Right renal cortex interstitium (tissue), 3 donors: Measurements from ENCODE around the gene NRG3. TPM values are rescaled to one million over a fixed set of nuclear protein-coding genes. Genes with fewer than 3 reads are reported as not detected.
"Not testable (repeated sequence)": the region's sequence is repeated elsewhere in the genome, so short reads cannot be mapped to it uniquely, and the experiment has no call there.

Experiments used
- DNase-seq, 3 donors: peaks; one replicate each; pipeline ENCODE4 v3.0.0-alpha.2; 2013; ENCODE audit warnings: low read depth in 3 of 3, low spot score in 2 of 3
- polyA plus RNA-seq, 3 donors: library from polyadenylated mRNA; unstranded; fragments of 120-200 nt; gene quantifications; one replicate each; pipeline ENCODE4 v1.2.1, GENCODE V29; 2013; ENCODE audit not compliant: insufficient read length in 3 of 3

Gene NRG3
- polyA plus RNA-seq, 3 donors = 12.6 to 15.6 (median 15.0) TPM

DNA sequence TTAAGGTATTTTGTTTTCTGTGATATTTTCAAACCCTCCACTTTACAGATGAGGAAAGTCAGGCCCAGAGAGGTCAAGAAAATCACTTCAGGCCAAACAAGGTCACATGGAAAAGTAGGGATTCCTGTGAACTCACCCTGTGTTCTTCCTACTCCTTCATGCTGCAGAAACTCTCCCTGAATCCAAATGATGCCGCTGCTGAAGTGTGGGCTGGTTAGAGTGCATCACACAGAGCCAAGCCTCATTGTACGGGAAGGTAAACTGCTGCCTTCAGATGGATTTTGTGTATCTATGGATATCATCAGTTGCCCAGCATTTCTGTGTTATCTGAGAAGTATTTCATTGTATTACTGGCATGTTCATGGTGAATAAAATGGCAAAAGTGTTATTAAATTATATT, 75.4 kb downstream of the NRG3 start:
- DNase-seq = no peak

DNA sequence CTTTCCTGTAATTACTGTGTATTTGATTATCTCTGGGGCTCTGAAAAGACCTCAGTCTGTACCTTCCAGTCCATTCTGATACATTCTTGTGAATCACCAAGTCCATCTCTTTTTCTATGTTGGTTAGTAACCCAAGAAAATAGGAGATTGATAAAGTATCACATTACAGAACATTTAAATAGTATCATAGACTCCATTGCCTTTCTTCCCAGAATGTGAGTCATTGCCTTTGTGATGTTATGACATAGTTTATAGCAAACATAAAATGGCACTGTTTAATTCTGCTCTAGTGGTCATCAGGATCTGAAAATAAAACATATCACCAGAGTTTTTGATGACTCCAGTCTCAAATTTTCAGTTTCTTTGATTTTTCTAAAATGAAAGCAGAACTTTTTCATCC, 78.4 kb downstream of the NRG3 start:
- DNase-seq = no peak

GRCh38 chr10:81957976-81958375, 83.0 kb downstream of the NRG3 start:
- no peak for DNase-seq

- DNase-seq = no peak
These were observed 84.0 kb downstream of the NRG3 start for GRCh38 chr10:81959016-81959415.

DNA sequence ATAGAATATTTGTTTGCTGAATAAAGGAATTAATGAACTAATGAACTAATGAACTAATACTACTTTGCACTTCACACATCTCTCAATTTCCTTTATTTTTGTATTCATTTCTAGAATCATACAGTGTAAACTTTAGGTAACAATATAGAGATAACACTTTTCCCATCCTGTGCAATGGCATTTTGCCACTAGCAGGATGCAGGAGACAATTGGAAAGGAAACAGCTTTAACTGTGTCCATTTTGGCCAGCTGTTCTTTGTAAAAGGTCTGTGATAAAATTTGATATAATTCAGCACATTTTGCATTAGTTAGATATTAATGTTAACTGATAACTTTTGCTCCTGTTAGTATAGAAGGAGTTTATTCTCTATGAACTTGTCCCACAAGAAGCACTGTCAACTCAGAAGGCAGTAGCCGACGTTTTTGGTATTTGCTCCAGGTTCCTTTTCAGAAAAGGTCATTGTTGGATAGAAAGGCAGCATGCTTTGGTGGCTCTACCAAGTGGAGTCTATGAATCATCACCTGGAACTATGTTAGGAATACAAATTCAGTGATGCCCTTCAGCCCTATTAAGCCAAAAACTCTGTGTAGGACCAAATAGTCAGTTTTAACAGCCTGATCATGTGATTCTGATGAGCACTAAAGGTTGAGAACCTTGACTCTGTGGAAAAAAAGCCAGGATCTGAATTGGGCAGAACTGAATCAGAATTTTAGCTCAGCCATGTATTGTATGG, 86.6 kb downstream of the NRG3 start:
- DNase-seq = no peak

DNA sequence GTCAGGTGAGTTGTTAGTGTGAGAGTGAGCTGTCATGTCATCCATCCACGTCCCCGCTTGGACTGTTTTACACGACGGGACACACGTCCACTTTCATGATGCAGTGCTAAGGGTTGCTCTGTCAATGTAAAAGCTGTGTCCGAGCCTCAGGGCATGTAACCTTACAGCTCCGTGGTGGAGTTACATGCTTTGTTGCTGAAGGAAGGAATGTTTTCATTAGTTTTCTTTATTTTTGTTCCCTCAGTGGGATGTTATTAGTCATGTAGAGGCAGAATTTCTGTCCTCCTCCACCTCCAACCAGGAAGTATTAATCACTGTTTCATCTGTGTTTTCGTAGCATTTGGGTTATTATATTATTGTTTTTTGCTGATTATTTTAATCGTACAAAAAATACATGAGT, 88.6 kb downstream of the NRG3 start:
- no peak for DNase-seq

DNA sequence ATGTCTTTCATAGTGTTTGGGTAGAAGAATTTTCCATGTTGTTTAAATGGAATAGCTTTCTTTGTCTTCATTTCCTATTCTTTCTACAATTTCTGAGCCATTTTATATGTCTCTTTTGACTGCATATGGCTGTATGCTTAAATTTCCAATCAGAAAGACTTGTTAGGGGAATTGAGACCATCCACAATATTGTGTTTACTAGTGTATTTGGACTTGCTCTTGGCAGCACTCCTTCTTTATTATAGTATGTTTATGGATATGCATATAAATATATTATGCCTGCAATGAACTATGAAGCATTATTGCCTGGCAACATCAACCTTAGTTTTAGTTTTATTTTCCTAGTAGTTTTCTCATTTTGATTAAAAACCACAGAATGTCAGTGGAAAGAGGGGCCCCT, 92.7 kb downstream of the NRG3 start:
- DNase-seq = no peak

DNA sequence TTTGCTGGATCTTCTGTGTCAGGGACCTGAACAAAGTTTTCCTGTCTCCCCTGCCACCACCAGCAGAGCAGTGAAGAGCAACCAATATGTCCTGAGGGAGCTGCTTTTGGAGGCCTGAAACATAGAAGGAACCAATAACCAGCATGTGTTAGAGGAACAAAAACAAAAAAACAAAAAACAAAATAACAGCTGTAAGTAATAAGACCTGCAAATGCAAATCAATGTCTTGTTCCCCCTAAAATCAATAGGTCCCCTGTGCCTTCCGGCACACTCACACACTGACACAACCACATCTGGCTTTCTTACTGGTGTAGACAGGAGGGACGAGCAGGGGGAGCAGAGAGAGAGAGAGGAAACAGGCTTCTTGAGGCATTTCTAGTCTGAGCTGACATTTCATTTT, 94.1 kb downstream of the NRG3 start:
- no peak for DNase-seq

DNA sequence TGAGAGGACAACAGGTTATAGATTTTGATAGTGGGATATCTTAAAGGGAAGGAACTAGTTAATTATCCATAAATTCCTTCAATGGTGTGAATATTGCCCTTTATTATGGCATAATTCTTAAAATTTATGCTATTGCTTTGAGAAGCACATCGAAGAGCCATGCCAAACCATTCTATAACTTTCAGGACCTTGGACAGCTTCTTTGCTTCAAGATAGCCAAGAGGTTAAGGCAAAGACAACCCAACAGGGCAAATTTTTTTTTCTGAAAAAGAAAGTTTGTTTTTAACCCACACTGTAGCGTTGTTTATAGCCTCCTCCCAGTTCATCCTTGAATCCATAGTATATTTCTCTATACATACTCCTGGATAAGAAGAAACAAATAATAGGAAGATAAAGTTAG, 103.2 kb downstream of the NRG3 start:
- DNase-seq = peak in 2 of 3 donors; percentile 23 to 42

DNA sequence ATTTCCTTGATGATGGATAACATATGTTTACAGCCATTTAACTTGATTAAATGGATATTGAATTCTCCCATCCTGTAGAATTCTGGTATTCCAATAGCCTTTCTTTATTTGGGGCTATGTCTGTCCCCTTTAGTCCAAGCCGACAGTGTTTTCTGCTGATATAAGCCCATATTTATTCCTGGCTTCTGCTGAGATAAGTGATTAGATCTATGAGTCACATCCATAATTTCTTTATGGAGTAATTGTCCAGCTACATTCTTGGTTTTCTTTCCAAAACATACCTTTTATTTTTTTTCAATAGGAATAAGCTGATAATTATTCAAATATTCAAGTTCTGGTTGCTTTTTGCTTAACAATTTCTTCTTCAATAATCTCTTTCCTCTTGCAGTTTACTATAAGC, 106.7 kb downstream of the NRG3 start:
- DNase-seq = no peak

DNA sequence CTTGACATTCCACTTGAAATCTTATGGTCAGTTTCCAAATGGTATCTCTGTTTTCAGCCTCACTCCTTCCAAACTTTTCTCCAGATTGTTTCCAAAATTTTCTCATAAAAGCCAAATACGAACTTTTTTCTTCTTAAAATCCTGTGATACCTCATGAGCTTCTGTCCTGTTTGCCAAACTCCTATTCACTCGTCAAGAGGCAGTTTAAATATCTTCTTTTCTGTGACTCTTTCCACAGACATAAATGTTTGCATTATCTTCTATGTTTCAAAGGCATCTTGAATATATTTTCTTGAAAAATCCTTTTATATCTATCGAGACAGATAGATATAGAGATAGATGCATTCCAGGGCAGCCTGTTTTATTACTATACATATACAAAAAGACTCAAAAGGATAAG, 109.4 kb downstream of the NRG3 start:
- no peak for DNase-seq

DNA sequence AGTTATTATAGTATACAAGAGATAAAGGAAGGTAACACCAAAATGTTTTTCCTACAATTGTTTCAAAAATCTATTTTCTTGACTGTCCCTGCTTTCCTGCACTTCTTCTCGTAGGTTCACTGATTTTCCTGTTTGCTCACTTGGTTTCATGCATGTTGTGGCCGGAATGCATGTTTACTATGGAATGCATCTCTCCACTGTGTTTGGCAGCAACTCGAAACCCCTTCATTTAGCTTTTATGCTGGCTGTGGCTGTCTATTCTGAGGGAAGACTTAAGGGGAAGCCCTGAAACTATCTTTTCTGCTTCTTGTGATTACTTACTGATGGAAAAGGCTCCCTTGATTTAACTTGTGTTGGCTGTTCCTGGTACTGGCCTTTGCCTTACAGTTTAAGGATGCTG, 120.3 kb downstream of the NRG3 start:
- no peak for DNase-seq

DNA sequence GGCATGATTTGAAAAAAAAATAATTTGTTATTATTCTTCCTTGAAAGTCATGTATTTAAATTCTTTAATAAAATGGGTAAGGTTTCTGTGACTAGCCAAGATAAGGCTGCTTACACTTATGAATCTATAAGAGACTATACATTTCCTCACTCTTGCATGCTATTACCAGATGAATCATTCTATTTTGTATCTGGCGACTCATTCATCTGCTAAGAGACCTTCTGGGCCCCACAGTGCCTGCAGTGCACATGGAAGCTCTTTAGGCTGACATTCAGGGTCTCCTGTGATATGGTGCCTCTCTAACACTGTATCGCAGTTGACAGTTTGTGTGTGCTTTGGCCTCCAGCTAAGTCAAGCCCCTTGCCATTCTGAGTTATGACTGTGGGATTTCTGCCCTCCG, 121.9 kb downstream of the NRG3 start:
- no peak for DNase-seq

DNA sequence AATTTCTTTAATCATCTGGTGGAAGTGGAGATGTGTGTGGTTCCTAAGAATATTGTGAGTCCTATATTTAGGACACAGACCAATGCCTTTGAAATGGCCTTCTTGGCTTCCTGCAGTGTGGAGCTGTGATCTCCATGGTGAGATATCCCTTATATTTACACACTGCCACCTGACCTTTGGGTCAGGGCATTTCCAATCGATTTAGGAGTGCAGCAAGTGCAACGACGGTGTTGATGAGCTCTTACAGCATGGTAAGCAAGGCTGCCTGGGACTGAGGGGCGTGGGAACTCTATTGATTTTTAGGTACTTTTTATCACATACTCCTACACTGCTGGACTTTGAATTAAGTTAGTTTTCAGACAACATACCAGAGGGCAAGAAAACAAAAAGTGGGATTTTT, 146.0 kb downstream of the NRG3 start:
- DNase-seq = no peak

GRCh38 chr10:82027711-82028110, 152.7 kb downstream of the NRG3 start:
- no peak for DNase-seq

DNA sequence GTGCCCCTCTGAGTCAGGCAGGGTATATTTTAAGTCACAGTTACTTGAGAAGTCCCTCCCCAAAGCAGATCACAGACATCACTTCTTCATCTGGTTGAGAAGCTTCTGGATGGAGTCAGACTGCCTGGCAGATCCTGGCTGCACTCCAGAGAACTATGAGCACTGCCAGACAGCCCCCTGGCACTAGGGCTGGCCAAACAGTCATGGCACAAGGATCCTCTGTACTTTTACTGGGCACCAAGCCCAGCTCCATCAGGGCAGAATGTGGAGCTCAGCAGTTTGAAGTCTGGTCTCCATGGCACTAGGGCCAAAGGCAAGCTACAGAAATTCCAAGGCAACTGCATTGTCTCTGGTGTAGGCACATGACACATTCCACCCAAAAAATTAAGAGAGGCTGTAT, 162.1 kb downstream of the NRG3 start:
- DNase-seq = no peak

GRCh38 chr10:82038587-82038986, 163.6 kb downstream of the NRG3 start:
- DNase-seq = no peak

GRCh38 chr10:82040336-82040735, 165.3 kb downstream of the NRG3 start:
- DNase-seq = no peak

DNA sequence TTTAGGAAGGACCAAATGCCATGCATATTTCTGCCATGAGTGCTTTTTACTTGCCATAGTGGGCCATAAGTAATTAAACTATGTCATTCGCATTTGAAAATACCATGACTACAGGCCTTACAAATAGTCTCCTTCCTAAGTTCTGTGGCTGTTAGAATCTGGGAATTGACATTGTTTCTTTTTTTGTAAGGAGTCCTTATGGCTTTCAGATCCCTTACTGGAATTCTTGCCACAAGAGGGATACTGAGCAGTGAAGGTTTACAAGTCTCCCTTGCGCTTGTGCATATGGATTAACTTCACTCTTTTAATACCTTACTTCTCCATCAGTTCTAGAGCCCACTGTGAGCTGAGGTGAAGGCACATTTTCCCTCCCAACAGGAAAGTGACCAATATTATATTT, 166.0 kb downstream of the NRG3 start:
- no peak for DNase-seq

DNA sequence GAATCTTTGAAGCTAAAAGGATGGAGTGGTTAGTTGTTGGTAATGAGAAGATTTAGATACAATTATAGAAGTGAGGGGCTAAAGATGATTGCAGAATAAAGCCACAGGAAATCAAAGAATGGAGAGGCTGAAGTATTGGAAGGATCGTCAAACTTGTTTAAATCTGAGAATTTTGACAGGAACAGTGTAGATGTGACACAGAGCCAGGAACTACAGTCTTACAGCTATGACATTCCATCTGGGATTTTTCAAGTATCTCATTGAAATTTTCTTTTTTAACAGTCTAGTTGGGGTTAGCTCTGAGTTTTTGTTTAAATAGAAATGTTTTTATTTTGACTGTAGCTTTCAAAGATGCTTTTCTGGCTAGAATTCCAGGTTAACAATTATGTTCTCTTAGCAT, 181.4 kb downstream of the NRG3 start:
- DNase-seq = no peak

GRCh38 chr10:82067192-82067591, 192.2 kb downstream of the NRG3 start:
- not testable (repeated sequence) for DNase-seq

DNA sequence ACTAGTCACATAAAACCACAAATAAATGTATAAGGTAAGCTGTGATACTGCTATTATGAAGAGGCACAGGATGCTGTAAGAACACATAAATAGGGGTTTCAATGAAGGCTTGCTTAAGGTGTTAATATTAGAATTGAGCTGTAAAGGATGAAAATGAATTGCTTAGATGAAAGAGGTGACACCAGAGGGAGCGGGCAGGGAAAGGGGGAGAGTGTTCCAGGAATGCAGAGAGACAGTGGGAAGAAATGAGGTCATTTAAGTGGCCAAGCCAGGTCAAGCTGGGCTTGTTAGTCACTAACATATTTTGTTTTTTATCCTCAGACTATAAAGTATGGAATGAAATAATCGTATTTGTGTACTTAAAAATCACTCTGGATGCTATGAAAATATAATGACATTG, 193.5 kb downstream of the NRG3 start:
- no peak for DNase-seq

- DNase-seq = no peak
These were observed 196.2 kb downstream of the NRG3 start for GRCh38 chr10:82071231-82071630.
